NCI-H128 (cell line): ENCODE measurements around the gene DPP6.
"Not testable (repeated sequence)": the region's sequence is repeated elsewhere in the genome, so short reads cannot be mapped to it uniquely, and the experiment has no call there.

Experiments used
- DNase-seq: peaks from one replicate; lab custom pipeline; 2025; ENCODE audit not compliant: unreplicated experiment; lab: John Stamatoyannopoulos, UW

DPP6 gene

GRCh38 chr7:154051643-154052529 lies at the start of gene DPP6:
TSS of gene DPP6 (plus strand) at chr7:154052398.
- DNase-seq = not testable (repeated sequence)

- DNase-seq = not testable (repeated sequence)
Observed at GRCh38 chr7:154009423-154009911, 42.7 kb upstream of the DPP6 start.

- not testable (repeated sequence) for DNase-seq
Observed at GRCh38 chr7:154010726-154011568, 41.3 kb upstream of the DPP6 start.

- DNase-seq = not testable (repeated sequence)
Observed at GRCh38 chr7:154012800-154013199, 39.4 kb upstream of the DPP6 start.

- DNase-seq = not testable (repeated sequence)
Observed at GRCh38 chr7:154015636-154016035, 36.6 kb upstream of the DPP6 start.

GRCh38 chr7:154018354-154018753 lies 33.8 kb upstream of the DPP6 start:
- not testable (repeated sequence) for DNase-seq

- DNase-seq = not testable (repeated sequence)
Observed at GRCh38 chr7:154027805-154028204, 24.4 kb upstream of the DPP6 start.

GRCh38 chr7:154030476-154031080 lies 21.6 kb upstream of the DPP6 start:
- DNase-seq = not testable (repeated sequence)

- not testable (repeated sequence) for DNase-seq
Observed at GRCh38 chr7:154039466-154040165, 12.6 kb upstream of the DPP6 start.

- DNase-seq = not testable (repeated sequence)
Observed at GRCh38 chr7:154050394-154050793, 1.8 kb upstream of the DPP6 start.

- not testable (repeated sequence) for DNase-seq
Observed at GRCh38 chr7:154051006-154051642, 1.1 kb upstream of the DPP6 start.

- not testable (repeated sequence) for DNase-seq
Observed at GRCh38 chr7:154052530-154053252, 493 bp downstream of the DPP6 start.

GRCh38 chr7:154053466-154054312 lies 1.5 kb downstream of the DPP6 start:
- DNase-seq = not testable (repeated sequence)

- DNase-seq = not testable (repeated sequence)
Observed at GRCh38 chr7:154054664-154055063, 2.5 kb downstream of the DPP6 start.

GRCh38 chr7:154055491-154056106 lies 3.4 kb downstream of the DPP6 start:
- DNase-seq = not testable (repeated sequence)

GRCh38 chr7:154058783-154059182 lies 6.6 kb downstream of the DPP6 start:
- not testable (repeated sequence) for DNase-seq

- not testable (repeated sequence) for DNase-seq
Observed at GRCh38 chr7:154060551-154060950, 8.4 kb downstream of the DPP6 start.

- DNase-seq = not testable (repeated sequence)
Observed at GRCh38 chr7:154071833-154072232, 19.6 kb downstream of the DPP6 start.
